ENCODE measurements around the gene LRCH3.

Gene LRCH3

DNA sequence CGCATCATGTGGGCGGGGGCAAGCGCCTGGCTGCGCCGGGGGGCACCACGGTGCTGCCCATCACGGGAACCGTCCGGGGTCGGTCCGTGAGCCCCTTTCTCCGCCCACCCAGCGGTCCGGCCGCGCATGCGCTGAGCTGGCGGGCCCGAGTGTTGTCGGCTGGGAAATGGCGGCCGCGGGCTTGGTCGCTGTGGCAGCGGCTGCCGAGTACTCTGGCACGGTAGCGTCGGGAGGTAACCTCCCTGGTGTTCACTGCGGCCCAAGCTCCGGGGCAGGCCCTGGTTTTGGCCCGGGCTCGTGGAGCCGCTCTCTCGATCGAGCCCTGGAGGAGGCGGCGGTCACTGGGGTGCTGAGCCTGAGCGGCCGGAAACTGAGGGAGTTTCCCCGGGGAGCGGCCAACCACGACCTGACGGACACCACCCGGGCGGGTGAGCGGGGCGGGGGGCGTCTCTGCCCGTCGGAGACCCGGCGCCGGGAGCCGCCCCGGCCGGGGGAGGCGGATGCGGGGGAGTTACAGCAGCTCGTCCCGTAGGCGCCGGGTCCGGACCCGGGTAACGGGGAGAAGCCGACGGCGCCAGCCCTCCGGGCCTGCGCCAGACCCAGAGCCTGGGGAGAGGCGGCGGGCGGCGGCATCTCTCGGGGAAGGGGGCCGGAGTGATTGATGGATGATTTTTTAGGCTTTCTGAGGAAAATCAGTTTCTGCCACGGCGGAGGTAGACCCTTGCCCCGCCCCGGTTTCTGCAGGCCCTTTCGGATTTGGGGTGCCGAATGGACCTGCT, at the start of gene LRCH3:
Gene LRCH3 (plus strand): TSS at position 142 of the 779 bp plus-strand sequence. CDS start 25 bp downstream, at position 167.
- DNase-seq (ENCODE audit: low read depth in 2 of 2), result peak; percentile 56 to 78

DNA sequence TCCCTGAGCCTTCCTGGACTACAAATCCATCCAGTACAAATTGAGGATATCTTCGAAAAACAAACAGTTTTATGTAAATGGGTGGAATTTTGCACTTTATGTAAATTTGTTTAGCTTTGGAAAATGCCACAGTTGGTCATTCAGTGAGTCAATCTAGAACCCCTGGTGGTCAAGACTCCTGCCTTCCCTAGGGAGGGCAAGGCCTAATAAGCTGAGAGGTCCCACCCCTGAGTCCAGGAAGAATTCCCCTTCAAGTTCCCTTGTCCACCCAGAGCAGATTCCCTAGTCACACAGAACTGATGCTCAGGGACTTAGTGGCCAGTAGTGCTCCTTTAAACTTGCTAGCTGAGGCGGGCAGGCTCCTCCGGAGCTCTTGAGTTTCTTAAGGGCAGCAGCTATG, 48.3 kb upstream of the LRCH3 start:
- DNase-seq (ENCODE audit: low read depth in 2 of 2), result no peak

DNA sequence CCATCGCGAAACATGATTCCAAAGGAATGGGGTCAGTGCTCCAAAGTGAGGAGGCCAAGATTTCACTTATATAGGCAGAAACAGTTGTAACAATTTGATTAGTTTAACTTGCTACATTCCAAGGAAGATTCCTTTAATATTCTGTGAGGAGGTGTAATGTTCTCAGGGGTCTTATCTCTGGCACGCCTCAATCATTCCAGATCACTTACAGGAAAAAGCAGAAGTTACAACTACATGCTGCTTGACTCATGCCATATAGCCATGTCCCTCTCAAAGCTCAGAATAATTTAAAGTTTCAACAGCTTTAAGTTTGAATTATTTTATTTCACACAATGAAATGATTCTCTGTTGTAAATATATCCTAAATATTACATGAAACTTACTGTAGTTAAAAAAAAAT, 44.8 kb upstream of the LRCH3 start:
- no peak for DNase-seq (ENCODE audit: low read depth in 2 of 2)

DNA sequence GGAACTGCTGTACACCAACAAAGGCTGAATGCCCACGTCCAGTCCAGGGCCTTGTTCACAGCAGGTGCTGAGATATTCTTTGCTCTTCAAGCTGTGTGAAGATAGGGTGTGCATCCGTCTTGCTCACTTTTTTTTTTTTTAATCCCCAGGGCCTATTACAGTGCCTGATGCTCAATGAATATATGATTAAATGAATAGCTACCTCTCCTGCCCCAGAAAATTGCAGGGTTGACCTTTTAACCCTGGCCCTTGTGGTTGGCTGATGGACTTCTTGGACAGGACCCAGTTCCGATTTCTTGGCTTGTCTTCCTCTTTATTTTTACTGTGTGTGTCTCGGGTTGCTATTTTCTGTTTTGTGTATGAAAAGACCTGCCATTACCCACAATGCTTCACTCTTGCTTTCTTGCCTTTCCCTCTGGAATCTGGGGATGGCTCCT, 44.2 kb upstream of the LRCH3 start:
- no peak for DNase-seq (ENCODE audit: low read depth in 2 of 2)

DNA sequence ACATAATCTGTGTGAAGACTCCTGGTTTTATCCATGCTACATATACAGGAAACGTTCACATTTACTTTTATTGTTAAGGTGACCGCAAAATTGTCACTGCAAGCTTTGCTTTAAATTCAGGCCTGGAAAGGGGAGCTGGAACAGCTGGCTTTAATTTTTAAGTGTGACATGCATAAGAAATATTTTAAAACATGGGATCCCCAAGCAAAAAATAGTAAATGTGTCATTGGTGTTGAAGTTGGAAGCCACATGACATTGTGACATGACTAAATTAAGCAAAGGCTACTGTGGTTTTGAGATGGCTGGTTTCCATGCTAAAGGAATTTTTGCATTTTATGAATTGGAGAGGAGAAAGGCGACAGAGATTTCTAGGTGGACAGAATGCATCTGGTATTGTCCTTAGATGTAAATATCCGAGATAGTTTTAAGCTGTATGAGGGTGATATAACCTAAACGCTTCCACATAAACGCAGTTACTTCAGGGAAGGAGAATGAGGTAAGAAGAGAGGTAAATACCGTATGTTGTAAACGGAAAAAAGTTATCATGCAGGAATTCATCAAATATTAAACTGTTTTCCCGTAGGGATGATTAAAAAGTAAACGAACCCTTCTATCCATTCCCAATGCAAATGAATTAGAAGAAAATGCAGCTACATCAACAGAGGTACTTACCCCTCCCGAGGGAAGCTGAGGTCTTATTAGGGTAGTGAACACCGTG, 42.3 kb upstream of the LRCH3 start:
- DNase-seq (ENCODE audit: low read depth in 2 of 2), result no peak

DNA sequence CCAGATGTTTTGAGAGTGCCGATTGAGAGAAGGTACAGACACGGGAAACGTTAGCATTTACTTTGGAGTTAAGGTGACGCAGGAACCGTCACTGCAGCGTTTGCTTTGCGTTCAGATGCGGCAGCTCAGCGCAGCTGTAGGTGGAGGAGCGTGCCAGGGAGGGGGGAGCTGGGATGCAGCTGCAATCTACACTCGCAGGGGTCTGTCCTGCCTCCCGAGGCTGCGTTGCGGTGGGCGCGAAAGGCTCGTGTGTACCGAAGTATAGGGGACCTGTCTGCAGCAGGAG, 41.8 kb upstream of the LRCH3 start:
- DNase-seq (ENCODE audit: low read depth in 2 of 2), result peak in 1 of 2 donors; percentile 42

DNA sequence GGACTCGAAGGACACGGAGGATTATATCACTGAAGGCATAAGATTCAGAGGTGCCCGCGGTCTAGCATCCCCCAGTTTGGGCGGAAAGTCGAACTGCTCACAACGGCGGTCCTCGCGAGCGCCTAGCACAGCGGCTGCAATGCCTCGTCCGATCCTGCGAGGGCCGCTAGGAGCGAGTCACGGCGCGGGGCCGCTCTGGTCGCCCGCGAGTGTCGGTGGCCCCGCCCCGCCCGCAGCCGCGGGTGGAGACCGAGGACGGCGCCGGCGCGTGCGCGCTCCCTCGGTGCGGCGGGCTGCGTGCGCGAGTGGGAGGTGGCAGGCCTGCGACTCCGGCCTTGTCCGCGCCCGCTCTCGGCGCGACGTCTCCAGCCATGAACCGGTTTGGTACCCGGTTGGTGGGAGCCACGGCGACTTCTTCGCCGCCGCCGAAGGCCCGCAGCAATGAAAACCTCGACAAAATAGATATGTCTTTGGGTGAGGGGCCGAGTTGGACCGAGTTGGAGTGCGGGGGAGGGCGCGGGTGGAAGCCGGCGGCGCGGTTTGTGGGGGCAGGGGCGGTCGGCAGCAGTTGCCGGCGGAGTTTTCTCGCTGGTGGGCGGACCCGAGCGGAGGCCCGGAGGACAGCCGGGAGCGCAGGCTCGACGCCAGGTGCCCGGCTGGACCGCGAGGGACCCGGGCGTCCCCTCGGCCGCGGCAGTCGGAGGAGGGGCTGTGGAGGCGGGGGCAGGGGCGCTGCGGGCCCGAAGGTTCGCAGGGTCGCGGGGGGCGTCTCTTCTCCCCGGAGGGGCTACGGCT, 41.3 kb upstream of the LRCH3 start, which contains the start of gene FYTTD1:
Gene FYTTD1 (plus strand): TSS at position 283 of the 795 bp plus-strand sequence. CDS start 89 bp downstream, at position 372.
- peak; percentile 67 to 89 for DNase-seq (ENCODE audit: low read depth in 2 of 2)

DNA sequence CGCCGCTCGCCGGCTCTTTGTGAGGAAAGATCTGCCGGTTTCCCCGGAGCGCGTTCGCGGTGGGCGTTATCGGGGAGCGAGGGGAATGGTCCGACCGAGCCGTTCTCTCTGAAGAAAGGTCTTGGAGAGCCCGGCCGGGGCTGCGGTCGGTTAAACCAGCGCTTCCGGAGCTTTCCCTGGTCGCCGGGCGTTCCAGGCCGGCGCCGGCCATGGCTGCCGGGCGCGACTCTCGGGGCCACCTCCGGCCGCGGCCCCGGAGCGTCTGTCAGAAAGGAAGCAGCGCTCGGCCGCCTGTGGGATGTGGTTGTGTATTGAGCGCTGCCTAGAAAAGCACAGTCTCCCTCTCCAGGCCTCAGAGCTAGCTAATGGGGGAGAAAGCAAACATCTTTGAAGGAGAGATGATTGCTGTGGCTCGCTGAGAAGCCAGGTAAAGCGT, 40.6 kb upstream of the LRCH3 start:
- peak in 1 of 2 donors; percentile 37 for DNase-seq (ENCODE audit: low read depth in 2 of 2)

DNA sequence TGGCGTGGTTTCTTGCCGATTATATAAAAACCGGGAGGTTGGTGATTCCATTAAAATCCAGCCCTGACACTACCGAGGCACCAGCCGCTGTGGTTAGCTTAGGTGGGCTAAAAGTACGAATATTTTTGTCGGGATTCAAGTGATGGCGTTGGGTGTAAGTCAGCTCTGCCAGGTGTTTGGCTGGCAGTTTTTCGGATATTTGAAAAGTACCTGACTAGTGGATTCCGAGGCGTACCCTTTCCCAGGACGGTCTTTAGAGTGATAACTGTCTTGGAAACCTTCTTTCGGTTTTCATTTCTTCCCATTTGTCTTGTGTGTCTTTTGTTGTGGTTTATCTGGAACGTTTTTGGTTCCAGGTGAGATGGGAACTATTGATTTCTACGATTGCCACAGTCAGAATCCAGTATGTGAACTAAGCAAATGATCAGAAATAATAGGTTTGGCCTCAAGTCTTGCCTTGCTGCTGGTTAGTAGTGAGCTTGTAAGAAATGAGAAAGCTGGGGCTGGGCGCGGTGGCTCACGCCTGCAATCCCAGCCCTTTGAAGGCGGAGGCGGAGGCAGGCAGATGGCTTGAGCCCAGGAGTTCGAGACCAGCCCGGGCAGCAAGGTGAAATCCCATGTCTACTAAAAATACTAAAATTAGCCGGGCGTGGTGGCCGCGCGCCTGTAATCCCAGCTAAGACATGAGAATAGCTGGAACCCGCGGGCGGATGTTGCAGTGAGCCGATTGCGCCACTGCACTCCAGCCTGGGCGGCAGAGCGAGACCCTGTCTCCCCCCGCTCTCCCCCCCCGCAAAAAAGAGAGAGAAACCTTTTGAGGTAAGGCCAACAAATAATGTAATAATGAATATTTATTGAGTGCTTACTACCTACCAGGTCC, 40.0 kb upstream of the LRCH3 start:
- peak in 1 of 2 donors; percentile 21 for DNase-seq (ENCODE audit: low read depth in 2 of 2)

DNA sequence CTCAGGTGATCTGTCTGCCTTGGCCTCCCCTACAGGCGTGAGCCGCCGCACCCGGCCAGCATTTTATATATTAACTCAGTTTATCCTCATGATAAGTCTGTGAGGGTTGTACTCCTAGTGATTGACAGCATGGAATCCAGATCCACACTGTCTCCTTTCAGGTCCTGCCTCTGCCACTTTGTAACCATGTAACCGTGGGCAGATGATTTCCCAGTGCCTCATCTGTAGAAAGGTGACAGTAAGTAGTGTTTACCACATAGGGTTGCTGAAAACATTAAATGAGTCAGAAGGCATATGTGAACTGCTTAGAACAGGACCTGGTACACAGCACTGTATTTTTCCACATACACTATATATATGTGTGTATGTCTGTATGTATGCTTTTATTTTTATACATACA, 38.9 kb upstream of the LRCH3 start:
- DNase-seq (ENCODE audit: low read depth in 2 of 2), result no peak

DNA sequence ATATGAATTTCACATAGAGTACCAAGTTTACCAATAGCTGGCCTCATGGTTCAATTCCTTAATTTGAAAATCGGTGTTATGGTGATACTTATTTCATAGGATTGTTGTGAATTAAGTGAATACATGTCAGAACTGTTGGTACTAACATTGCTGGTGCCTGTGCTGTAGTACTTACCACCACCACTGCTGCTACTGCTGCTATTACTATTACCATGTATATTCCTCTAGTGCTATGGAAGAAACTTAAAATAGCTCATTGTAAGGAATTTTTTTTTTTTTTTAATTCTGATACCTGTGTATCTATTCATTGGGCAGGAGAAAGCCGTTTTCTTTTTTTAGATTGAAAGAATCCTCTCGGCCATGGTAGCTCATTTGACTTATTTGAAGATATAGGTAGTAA, 37.8 kb upstream of the LRCH3 start:
- no peak for DNase-seq (ENCODE audit: low read depth in 2 of 2)

DNA sequence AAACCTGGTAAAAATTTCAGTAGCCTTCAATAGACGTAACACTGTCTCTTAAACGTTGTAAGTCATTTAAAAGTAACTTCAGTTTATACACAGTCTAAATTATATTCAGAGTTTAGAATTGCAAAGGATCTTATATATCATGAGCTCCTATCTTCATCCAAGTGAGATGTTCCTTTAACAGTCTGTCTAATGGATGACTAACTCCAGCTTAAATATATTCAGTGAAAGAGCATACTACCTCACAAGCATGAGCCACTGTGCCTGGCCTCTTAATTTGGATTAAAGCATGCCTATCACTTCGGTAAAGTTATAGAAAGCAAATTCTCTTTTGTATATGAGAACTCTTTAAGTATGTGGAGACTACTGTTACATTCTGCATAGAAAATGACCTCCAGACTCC, 34.4 kb upstream of the LRCH3 start:
- DNase-seq (ENCODE audit: low read depth in 2 of 2), result no peak

DNA sequence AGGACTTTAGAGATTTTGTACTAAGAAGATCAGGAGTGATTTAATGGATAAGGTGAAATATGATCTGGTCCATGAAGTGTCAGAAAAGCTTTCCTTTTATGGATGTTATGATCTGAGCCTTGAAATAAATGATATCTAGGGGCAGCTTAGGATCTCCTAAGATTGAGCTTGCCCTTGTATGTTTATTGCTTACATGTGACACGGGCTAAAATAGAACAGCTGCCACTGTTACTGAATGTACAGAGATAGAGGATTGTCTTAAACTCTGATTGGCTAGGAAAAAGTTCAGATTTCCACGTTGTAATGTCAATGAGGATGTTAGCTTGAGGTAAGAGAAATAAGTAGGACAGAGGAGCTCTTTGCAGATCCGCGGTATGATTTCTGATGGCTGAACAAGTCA, 32.5 kb upstream of the LRCH3 start:
- DNase-seq (ENCODE audit: low read depth in 2 of 2), result no peak

DNA sequence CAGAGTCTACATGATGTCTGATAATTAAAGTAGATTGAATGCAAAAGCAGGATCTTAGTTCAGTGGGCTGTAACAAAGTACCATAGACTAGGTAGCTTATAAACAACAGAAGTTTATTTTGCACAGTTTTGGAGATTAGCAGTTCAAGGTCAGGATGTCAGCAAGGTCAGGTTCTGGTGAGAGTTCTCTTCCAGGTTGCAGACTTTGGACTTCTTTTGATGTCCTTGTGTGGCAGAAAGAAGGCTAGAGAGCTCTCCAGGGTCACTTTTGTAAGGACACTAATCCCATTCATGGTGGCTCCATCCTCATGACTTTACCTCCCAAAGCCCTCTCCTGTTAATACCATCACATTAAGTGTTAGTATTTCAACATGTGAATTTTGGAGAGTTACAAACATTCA, 29.3 kb upstream of the LRCH3 start:
- no peak for DNase-seq (ENCODE audit: low read depth in 2 of 2)

DNA sequence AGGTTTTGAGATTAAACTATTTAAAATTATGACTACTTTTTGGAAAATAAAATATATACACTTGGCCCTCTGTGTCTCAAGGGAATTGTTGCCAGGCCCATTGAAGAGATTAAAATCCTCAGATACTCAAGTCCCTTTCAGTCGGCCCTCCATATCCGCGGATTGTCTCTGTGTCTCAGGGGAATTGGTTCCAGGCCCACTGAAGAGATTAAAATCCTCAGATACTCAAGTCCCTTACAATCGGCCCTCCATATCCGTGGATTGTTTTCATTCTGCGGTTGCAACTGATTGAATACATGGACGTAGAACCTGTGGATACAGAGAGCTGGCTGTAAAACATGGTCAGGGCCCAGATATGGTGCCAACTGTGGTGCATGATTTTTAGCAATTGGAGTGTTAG, 15.7 kb upstream of the LRCH3 start:
- no peak for DNase-seq (ENCODE audit: low read depth in 2 of 2)

DNA sequence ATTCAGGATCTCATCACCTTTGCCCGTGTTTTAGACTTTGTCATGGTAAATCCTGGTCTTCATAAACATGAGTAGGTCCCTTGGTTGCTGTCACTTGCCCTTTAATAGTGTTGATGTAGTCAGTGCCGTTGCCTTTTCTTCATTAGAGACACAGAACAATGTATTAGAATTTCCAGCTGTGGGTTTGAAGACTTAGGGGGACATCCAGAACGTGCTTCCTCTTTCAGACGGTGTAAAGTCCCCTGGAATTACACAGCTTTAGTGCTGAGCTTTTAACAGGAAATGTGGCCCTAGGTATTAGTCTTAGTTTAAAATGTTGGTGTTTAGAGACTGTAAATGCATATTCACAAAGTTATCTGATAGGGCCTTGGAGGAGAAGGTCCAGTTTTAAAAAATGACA, 8.8 kb upstream of the LRCH3 start:
- no peak for DNase-seq (ENCODE audit: low read depth in 2 of 2)

DNA sequence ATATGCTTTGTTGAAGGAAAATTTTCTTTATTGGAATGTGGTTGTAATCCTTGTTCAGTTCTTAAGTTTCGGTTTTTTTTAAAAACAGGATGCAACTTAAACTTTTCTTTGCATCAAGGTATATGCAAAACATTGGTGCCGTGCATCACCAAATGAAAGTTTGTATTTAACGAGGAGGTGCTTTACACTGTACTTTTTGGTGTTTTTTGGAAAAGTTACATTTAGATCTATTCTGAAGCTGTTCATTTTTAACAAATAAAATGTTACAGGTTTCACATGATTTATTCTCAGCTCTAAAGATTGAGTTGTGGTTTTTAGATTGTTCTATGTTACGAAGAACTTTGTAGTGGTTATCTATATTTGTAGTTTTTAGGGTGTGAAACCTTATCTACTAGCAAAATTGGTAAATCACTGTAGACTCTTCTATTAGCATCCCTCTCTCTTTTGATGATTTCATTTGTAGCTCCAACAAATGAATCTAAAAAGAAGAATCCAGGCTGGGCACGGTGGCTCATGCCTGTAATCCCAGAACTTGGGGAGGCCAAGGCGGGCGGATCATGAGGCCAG, 7.0 kb upstream of the LRCH3 start:
- no peak for DNase-seq (ENCODE audit: low read depth in 2 of 2)

DNA sequence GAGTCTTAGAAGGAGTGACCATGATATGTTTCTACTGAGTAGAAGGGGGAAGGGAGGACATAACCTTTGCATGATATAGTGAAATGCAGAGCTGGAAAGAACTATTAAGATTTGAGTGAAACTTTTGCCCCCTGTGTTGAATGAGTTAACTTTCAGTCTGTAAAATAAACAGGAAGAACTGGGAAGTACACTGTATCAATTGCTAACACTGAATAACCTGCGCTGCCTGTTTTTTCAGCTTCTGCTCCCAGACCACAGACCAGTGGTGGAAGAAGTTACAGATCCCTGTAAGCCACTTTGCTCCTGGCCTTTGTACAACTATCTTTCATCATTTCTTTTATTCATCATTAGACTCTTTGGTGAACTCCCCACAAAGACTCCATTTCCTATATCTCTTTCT, 3.6 kb upstream of the LRCH3 start:
- DNase-seq (ENCODE audit: low read depth in 2 of 2), result no peak

DNA sequence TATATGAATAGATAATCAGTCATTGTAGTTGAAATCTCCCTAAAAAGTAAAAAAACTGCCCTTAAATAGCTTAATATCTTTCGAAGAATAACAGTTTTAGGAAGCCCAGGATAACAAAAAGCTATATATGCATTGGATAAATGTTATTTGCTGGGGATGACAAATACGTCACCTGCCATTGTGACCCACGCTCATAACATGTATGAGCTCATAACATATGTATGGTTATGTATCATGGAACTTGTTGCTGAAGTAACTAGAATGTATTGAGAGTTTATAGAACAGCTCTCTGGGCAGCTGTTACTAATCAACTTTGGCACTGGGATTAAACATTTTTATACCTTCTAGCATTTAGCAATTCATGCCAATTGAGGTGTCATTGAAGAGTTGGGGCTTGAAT, 1.7 kb upstream of the LRCH3 start:
- DNase-seq (ENCODE audit: low read depth in 2 of 2), result no peak

DNA sequence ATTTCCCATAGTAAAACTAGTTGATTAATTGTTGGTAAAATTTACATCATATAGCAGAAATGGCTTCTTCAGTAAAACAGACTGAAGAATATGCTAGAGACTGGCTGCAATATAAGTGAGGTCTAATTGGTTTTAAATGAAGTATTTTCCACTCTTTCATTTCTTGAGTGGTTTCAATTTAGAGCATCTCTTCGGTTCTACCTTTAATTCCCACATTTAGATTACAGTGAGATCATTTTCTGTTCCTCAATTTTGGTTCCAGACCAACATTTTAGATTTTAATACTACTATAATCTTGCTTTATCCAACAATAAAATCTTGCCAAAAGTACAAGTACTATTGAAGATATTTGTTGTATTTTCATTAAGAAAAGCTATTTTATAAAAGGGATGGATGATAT, 1.0 kb upstream of the LRCH3 start:
- no peak for DNase-seq (ENCODE audit: low read depth in 2 of 2)

All from stimulated activated CD8-positive, alpha-beta memory T cell treated with anti-CD3 and anti-CD28 coated beads, Interleukin-7, amount 100 ng/mL, for 4 hours (primary cell).